Measurements from ENCODE around the gene TMEM209. TPM values are rescaled to one million over a fixed set of nuclear protein-coding genes. Genes with fewer than 3 reads are reported as not detected.

TMEM209 gene
- total RNA-seq, 1 experiment from 2014 or later = 30.8 TPM

DNA sequence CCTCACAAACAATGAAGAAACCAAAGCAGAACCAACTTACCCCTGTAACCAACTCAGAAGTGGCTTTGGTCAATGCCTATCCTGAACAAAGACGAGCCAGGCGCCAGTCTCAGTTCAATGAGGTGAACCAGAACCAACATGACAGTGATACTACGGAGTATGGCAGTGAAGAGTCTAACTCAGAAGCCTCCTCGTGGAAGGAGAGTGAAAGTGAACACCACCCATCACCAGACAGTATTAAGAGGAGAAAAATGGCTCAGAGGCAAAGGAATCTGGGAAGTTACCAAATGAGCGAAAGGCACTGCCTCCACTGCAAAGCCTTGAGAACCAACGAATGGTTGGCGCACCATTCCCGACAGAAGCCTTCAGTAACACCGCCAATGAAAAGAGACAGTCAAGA is 10.8 kb upstream of the TMEM209 start:
- POLR2A ChIA-PET (ENCODE audit: unreplicated experiment) = no interaction called here
- Histone ChIP-seq H3K4me2 (no peak overlapping the region), H3K4me3 (no peak overlapping the region), H3K36me3 (ENCODE audit: low read depth) (no peaks in the 10 kb centered on the region), H4K20me1 (ENCODE audit: insufficient read depth) (no peaks in the 10 kb centered on the region), H3K79me2 (ENCODE audit: low read depth) (no peaks in the 10 kb centered on the region), H3K27ac (no peak overlapping the region), H3K9me3 (ENCODE audit: insufficient read depth, low read depth) (no peaks in the 10 kb centered on the region), H2AFZ (no peak overlapping the region), H3F3A (ENCODE audit: insufficient read depth, low read depth) (no peaks in the 10 kb centered on the region), H3K9me2 (ENCODE audit: insufficient read depth) (no peaks in the 10 kb centered on the region), H3K4me1 (replicated peaks; ENCODE audit: insufficient read depth) (peaks cover 1% of the 10 kb centered on the region; the same call in 1 of the 2 replicates), H3K27me3 (ENCODE audit: insufficient read depth, low read depth) (no peaks in the 10 kb centered on the region)
- no peak for DNase-seq
- intact Hi-C loops (cut with micrococcal nuclease; ENCODE audit: unreplicated experiment) = no loop called here
- BruUV-seq (replicated peaks) = no TSS peak
- no peak for TF ChIP-seq EZH2 (IDR thresholded peaks at IDR 0.05; ENCODE audit: low read depth)
- TF ChIP-seq, protein P1, sequence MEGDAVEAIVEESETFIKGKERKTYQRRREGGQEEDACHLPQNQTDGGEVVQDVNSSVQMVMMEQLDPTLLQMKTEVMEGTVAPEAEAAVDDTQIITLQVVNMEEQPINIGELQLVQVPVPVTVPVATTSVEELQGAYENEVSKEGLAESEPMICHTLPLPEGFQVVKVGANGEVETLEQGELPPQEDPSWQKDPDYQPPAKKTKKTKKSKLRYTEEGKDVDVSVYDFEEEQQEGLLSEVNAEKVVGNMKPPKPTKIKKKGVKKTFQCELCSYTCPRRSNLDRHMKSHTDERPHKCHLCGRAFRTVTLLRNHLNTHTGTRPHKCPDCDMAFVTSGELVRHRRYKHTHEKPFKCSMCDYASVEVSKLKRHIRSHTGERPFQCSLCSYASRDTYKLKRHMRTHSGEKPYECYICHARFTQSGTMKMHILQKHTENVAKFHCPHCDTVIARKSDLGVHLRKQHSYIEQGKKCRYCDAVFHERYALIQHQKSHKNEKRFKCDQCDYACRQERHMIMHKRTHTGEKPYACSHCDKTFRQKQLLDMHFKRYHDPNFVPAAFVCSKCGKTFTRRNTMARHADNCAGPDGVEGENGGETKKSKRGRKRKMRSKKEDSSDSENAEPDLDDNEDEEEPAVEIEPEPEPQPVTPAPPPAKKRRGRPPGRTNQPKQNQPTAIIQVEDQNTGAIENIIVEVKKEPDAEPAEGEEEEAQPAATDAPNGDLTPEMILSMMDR (conservative IDR thresholded peaks at IDR 0.05) = no peak
- CTCF ChIA-PET = no interaction called here

DNA sequence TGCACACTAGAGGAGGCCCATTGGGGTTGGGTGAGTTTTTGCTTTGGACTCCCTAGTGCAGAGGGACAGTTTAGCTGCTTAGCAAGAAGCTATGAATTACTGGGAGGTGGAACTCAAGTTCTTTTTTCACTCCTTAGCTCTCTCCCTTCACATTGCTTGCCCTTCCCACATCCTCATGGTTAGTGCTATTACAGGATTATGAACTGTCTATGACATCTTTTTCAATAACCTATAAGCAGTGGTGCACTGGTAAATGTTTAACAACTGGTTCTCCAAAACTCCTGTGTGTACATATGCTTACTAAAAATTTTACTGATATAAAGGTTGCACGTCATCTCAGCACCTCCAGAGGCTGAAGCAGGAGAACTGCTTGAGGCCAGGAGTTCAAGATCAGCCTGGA is 8.6 kb upstream of the TMEM209 start:
- intact Hi-C loops (cut with micrococcal nuclease; ENCODE audit: unreplicated experiment) = no loop called here
- TF ChIP-seq, protein P1 (conservative IDR thresholded peaks at IDR 0.05) = no peak
- TF ChIP-seq EZH2 (IDR thresholded peaks at IDR 0.05; ENCODE audit: low read depth) = no peak
- Histone ChIP-seq H3K27ac (no peak overlapping the region), H3K9me2 (ENCODE audit: insufficient read depth) (no peaks in the 10 kb centered on the region), H2AFZ (no peak overlapping the region), H3K9me3 (ENCODE audit: insufficient read depth, low read depth) (no peaks in the 10 kb centered on the region), H4K20me1 (ENCODE audit: insufficient read depth) (no peaks in the 10 kb centered on the region), H3K4me3 (no peak overlapping the region), H3K36me3 (ENCODE audit: low read depth) (no peaks in the 10 kb centered on the region), H3K4me2 (no peak overlapping the region), H3K4me1 (replicated peaks; ENCODE audit: insufficient read depth) (peaks cover 12% of the 10 kb centered on the region), H3K79me2 (ENCODE audit: low read depth) (no peaks in the 10 kb centered on the region), H3F3A (ENCODE audit: insufficient read depth, low read depth) (peaks cover 5% of the 10 kb centered on the region; the same call in 1 of the 2 replicates), H3K27me3 (ENCODE audit: insufficient read depth, low read depth) (no peaks in the 10 kb centered on the region)
- no peak for DNase-seq
- BruUV-seq (replicated peaks) = no TSS peak
- POLR2A ChIA-PET (ENCODE audit: unreplicated experiment) = interaction anchor here (0.7 kb wide), 1 partner anchor 143 kb away, joined by 3 read pairs; no protein-coding TSS in a partner anchor
- CTCF ChIA-PET = no interaction called here

DNA sequence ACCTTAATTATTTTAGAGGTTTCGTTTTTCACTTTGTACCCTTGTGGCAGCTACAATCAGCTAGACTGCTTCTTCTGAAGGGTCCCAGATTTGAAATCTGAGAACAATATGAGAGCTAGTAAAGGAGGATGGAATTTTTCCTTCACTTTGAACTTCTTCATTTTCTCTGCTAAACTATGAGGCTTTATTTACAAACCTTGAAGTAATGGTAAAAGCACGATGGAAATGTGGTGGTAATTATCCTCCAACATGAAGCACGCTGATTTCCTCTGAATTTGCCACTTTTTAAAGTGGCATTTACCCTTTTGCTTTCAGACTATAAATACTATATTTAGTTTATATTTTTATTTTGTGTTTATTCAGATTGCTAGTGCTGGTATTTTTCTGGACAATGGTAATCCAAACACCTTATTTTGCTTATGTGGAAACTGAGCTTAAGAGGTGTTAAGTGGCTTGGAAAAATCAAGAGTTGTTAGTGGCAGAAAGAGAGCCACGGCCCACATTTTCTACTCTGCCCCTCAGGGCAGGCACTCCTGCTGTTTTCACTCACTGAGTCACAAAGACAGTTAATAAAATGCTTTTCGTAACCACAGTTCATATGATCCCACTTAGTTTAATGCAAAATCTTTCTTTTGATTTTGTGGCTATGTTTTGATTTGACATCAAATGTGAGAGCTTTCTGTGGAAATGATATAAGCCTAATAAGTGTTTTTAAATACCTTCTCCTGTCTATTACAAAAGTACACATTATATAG is 5.2 kb upstream of the TMEM209 start:
- peak overlapping the region; percentile 42 for H3K4me2 ChIP-seq
- no peaks in the 10 kb centered on the region for H3K27me3 ChIP-seq (ENCODE audit: insufficient read depth, low read depth)
- no peaks in the 10 kb centered on the region for H3K9me3 ChIP-seq (ENCODE audit: insufficient read depth, low read depth)
- no peaks in the 10 kb centered on the region for H3K36me3 ChIP-seq (ENCODE audit: low read depth)
- intact Hi-C loops (cut with micrococcal nuclease; ENCODE audit: unreplicated experiment) = no loop called here
- peaks cover 19% of the 10 kb centered on the region for H3K4me1 ChIP-seq (replicated peaks; ENCODE audit: insufficient read depth)
- peaks cover 20% of the 10 kb centered on the region; the same call in 1 of the 2 replicates for H3F3A ChIP-seq (ENCODE audit: insufficient read depth, low read depth)
- H4K20me1 ChIP-seq (ENCODE audit: insufficient read depth) = no peaks in the 10 kb centered on the region
- DNase-seq = peak in 1 of 2 experiments; percentile 46
- H3K9me2 ChIP-seq (ENCODE audit: insufficient read depth) = no peaks in the 10 kb centered on the region
- no TSS peak for BruUV-seq (replicated peaks)
- no peak overlapping the region; the same call in 1 of the 2 replicates for H2AFZ ChIP-seq
- ChIA-PET POLR2A (ENCODE audit: unreplicated experiment) (interaction anchor here (0.6 kb wide), 1 partner anchor 910 kb away, joined by 5 read pairs; no protein-coding TSS in a partner anchor), CTCF (interaction anchor here (0.6 to 0.7 kb wide), 3 partner anchors 104 to 710 kb away, joined by 3 to 19 read pairs (median 5); no protein-coding TSS in a partner anchor)
- no peak overlapping the region for H3K4me3 ChIP-seq
- H3K79me2 ChIP-seq (ENCODE audit: low read depth) = no peaks in the 10 kb centered on the region
- H3K27ac ChIP-seq = no peak overlapping the region
- TF ChIP-seq EZH2 (IDR thresholded peaks at IDR 0.05; ENCODE audit: low read depth) = no peak
- TF ChIP-seq, protein P1 (conservative IDR thresholded peaks at IDR 0.05) = no peak
